Measurements from ENCODE around the gene DDB1. TPM values are rescaled to one million over a fixed set of nuclear protein-coding genes. Genes with fewer than 3 reads are reported as not detected.

The DDB1 gene
- polyA plus RNA-seq, 1 of the 3 experiments (the other 2 are of a cell fraction), result 170 TPM

DNA sequence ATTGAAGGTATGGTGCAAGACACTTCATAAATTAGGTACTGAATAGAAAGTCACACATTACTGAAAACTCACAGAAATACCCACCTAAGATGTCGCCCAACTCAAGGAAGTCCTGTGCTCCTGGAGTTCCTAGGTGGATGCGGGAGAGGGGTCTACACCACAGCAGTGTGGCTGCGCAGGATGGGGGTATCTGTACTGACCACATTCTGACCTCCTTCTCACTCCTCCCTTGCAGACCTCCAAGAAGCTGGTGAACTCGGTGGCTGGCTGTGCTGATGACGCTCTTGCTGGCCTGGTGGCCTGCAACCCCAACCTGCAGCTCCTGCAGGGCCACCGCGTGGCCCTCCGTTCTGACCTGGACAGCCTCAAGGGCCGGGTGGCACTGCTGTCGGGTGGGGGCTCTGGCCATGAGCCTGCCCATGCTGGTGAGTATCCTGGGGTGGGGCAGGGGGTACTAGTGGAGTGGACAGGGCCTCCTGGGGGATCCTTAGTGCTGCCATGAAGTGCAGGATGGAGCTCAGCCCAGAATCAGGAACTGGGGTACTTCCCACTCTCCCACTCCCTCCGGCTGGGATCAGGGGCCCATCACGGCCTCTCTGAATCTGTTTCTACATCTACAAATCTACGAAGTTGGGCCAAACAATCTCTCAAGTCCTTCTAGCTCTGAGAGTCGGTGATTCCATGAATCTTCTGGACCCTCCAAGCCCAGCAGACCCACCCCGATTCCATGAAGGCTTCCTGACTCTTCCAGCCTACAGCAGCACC, 5.0 kb upstream of the DDB1 start:
- H3K9me2 ChIP-seq, result no peaks in the 10 kb centered on the region
- no peaks in the 10 kb centered on the region for H4K20me1 ChIP-seq (ENCODE audit: insufficient read depth)
- H3K4me1 ChIP-seq (ENCODE audit: control insufficient read depth in 1 of 2, insufficient read depth in 2 of 2, low read depth in 1 of 2, low read length in 1 of 2), result peaks cover 8 to 28% of the 10 kb centered on the region in 2 experiments; a peak in 2 of 4 replicates
- no peak overlapping the region for H3K27ac ChIP-seq (ENCODE audit: low read depth in 2 of 2, low read length in 1 of 2)
- no peaks in the 10 kb centered on the region for H3F3A ChIP-seq (replicated peaks; ENCODE audit: insufficient read depth)
- no peak overlapping the region for H3K4me3 ChIP-seq (ENCODE audit: low read depth in 2 of 2, low read length in 1 of 2)
- H3K9me3 ChIP-seq, result no peaks in the 10 kb centered on the region
- H3K4me2 ChIP-seq, result no peak overlapping the region
- no peak overlapping the region for H3K9ac ChIP-seq
- no peaks in the 10 kb centered on the region for H3K27me3 ChIP-seq (ENCODE audit: insufficient read depth)
- CTCF ChIA-PET, result interaction anchor here (0.9 to 7.9 kb wide), 6 partner anchors 18 to 98 kb away, joined by 3 to 300 read pairs (median 55); partner anchors contain the start of genes CYB561A3, TMEM138 and TMEM216
- peaks cover under 1% of the 10 kb centered on the region for H3K79me2 ChIP-seq (ENCODE audit: insufficient read depth)
- H3K36me3 ChIP-seq (replicated peaks in 1 of 2; ENCODE audit: control insufficient read depth in 1 of 2, insufficient read depth in 2 of 2, low read length in 1 of 2), result peaks cover 0 to 24% of the 10 kb centered on the region in 2 experiments
- TF ChIP-seq, protein P1, sequence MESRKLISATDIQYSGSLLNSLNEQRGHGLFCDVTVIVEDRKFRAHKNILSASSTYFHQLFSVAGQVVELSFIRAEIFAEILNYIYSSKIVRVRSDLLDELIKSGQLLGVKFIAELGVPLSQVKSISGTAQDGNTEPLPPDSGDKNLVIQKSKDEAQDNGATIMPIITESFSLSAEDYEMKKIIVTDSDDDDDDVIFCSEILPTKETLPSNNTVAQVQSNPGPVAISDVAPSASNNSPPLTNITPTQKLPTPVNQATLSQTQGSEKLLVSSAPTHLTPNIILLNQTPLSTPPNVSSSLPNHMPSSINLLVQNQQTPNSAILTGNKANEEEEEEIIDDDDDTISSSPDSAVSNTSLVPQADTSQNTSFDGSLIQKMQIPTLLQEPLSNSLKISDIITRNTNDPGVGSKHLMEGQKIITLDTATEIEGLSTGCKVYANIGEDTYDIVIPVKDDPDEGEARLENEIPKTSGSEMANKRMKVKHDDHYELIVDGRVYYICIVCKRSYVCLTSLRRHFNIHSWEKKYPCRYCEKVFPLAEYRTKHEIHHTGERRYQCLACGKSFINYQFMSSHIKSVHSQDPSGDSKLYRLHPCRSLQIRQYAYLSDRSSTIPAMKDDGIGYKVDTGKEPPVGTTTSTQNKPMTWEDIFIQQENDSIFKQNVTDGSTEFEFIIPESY (IDR thresholded peaks at IDR 0.05; ENCODE audit: borderline replicate concordance, low read depth), result no peak
- TF ChIP-seq FOXJ3 (CRISPR knock-in tag; IDR thresholded peaks at IDR 0.05) (no peak), FOSL2 (IDR thresholded peaks at IDR 0.05; ENCODE audit: borderline replicate concordance, low read depth) (no peak), RAD21 (IDR thresholded peaks at IDR 0.05; ENCODE audit: low read length) (no peak), GATA2 (CRISPR knock-in tag; IDR thresholded peaks at IDR 0.05) (no peak), RXRA (IDR thresholded peaks at IDR 0.05; ENCODE audit: borderline replicate concordance, low read depth) (no peak), FOXM1 (IDR thresholded peaks at IDR 0.05; ENCODE audit: low read depth) (no peak), MXI1 (IDR thresholded peaks at IDR 0.05; ENCODE audit: low read depth, low read length) (no peak), TEAD4 (IDR thresholded peaks at IDR 0.05; ENCODE audit: borderline replicate concordance, insufficient read depth) (no peak)
- TF ChIP-seq, protein P2, sequence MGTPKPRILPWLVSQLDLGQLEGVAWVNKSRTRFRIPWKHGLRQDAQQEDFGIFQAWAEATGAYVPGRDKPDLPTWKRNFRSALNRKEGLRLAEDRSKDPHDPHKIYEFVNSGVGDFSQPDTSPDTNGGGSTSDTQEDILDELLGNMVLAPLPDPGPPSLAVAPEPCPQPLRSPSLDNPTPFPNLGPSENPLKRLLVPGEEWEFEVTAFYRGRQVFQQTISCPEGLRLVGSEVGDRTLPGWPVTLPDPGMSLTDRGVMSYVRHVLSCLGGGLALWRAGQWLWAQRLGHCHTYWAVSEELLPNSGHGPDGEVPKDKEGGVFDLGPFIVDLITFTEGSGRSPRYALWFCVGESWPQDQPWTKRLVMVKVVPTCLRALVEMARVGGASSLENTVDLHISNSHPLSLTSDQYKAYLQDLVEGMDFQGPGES (IDR thresholded peaks at IDR 0.05; ENCODE audit: low read depth, low read length), result no peak
- TF ChIP-seq, protein P3, sequence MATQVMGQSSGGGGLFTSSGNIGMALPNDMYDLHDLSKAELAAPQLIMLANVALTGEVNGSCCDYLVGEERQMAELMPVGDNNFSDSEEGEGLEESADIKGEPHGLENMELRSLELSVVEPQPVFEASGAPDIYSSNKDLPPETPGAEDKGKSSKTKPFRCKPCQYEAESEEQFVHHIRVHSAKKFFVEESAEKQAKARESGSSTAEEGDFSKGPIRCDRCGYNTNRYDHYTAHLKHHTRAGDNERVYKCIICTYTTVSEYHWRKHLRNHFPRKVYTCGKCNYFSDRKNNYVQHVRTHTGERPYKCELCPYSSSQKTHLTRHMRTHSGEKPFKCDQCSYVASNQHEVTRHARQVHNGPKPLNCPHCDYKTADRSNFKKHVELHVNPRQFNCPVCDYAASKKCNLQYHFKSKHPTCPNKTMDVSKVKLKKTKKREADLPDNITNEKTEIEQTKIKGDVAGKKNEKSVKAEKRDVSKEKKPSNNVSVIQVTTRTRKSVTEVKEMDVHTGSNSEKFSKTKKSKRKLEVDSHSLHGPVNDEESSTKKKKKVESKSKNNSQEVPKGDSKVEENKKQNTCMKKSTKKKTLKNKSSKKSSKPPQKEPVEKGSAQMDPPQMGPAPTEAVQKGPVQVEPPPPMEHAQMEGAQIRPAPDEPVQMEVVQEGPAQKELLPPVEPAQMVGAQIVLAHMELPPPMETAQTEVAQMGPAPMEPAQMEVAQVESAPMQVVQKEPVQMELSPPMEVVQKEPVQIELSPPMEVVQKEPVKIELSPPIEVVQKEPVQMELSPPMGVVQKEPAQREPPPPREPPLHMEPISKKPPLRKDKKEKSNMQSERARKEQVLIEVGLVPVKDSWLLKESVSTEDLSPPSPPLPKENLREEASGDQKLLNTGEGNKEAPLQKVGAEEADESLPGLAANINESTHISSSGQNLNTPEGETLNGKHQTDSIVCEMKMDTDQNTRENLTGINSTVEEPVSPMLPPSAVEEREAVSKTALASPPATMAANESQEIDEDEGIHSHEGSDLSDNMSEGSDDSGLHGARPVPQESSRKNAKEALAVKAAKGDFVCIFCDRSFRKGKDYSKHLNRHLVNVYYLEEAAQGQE (IDR thresholded peaks at IDR 0.05; ENCODE audit: low read depth, low read length), result no peak
- TF ChIP-seq, protein P4, sequence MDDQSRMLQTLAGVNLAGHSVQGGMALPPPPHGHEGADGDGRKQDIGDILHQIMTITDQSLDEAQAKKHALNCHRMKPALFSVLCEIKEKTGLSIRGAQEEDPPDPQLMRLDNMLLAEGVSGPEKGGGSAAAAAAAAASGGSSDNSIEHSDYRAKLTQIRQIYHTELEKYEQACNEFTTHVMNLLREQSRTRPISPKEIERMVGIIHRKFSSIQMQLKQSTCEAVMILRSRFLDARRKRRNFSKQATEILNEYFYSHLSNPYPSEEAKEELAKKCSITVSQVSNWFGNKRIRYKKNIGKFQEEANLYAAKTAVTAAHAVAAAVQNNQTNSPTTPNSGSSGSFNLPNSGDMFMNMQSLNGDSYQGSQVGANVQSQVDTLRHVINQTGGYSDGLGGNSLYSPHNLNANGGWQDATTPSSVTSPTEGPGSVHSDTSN (IDR thresholded peaks at IDR 0.05), result no peak
- WGBS (ENCODE audit: low lambda C conversion rate), result 93% methylated on average over 10 of the region's 15 CpGs
- H2AFZ ChIP-seq (ENCODE audit: low read depth), result no peak overlapping the region
- POLR2A ChIA-PET, result interaction anchor here (1.2 kb wide), 1 partner anchor 24 kb away, joined by 4 read pairs; the partner anchor contains the start of genes CYB561A3 and TMEM138
- no peak for DNase-seq

All from SK-N-SH (cell line).